GM12878 (cell line): ENCODE data around the gene TNFRSF1B. TPM values are rescaled to one million over a fixed set of nuclear protein-coding genes. Genes with fewer than 3 reads are reported as not detected.

ENCODE experiments used
- ATAC-seq: fragments of 200-7000 bp; cut with Tn5 transposase; 3 replicates; pipeline ENCODE4 v1.9.1; 2020; ENCODE audit warnings: mild to moderate bottlenecking, moderate library complexity
- BruUV-seq: library from RNA; stranded (reverse); fragments of 400-500 nt; replicated peaks from 2 replicates; lab custom pipeline; 2021; lab: Mats Ljungman, UMichigan
- CTCF ChIA-PET: fragments of 300-600 bp; sonication (Branson Sonifier 250); formaldehyde crosslinking; extraction: SDS; loops from one replicate; lab custom pipeline; 2021; ENCODE audit warnings: inconsistent platforms; lab: Yijun Ruan, JAX
- POLR2A ChIA-PET: fragments of 350-600 bp; formaldehyde crosslinking; extraction: SDS; loops from one replicate; lab custom pipeline; 2021; ENCODE audit warnings: inconsistent platforms; lab: Charles Lee
- RAD21 ChIA-PET: fragments of 300-600 bp; sonication (Branson Sonifier 250); formaldehyde crosslinking; loops from one replicate; lab custom pipeline; 2023; ENCODE audit warnings: antibody characterized with exemption; ENCODE audit not compliant: unreplicated experiment; lab: Charles Lee
- SMC1A ChIA-PET: fragments of 300-600 bp; sonication (Branson Sonifier 250); formaldehyde crosslinking; loops from one replicate; lab custom pipeline; 2023; ENCODE audit not compliant: unreplicated experiment, uncharacterized antibody; lab: Charles Lee
- DNase-seq: peaks from one replicate; pipeline ENCODE4 v3.0.0-alpha.2; 2011; ENCODE audit warnings: low read depth, low spot score
- FAIRE-seq: peaks from 3 replicates; lab custom pipeline; 2011; peaks lifted over from hg19 to GRCh38; lab: Jason Lieb, UNC
- H2AFZ ChIP-seq: 2 replicates; pipeline ENCODE4 v1.6.0; 2011; ENCODE audit warnings: low read depth, low read length, control low read depth; ENCODE audit not compliant: control insufficient read depth
- H3K27ac ChIP-seq: 2 replicates; pipeline ENCODE4 v1.5.1; 2011; ENCODE audit warnings: control low read depth; ENCODE audit not compliant: control insufficient read depth, insufficient read depth
- H3K27me3 ChIP-seq, 2 experiments: replicated peaks in 1 of 2; 2 replicates each; pipeline versions ENCODE4 v1.6.0 to v1.6.1; 2011; ENCODE audit warnings: low read length in 1 of 2; ENCODE audit not compliant: control insufficient read depth in 2 of 2, insufficient read depth in 2 of 2
- H3K36me3 ChIP-seq, 2 experiments: 2 replicates each; pipeline ENCODE4 v1.5.1; 2011; ENCODE audit warnings: low read length in 1 of 2; ENCODE audit not compliant: control insufficient read depth in 2 of 2, insufficient read depth in 2 of 2
- H3K4me1 ChIP-seq: 2 replicates; pipeline ENCODE4 v1.6.1; 2011; ENCODE audit warnings: mild to moderate bottlenecking, low read length, moderate library complexity, mixed read lengths; ENCODE audit not compliant: control insufficient read depth, insufficient read depth
- H3K4me2 ChIP-seq: 2 replicates; pipeline ENCODE4 v1.6.0; 2011; ENCODE audit warnings: control low read depth; ENCODE audit not compliant: control insufficient read depth, insufficient read depth
- H3K4me3 ChIP-seq: fragments of 200-600 bp; sonication (generic); 2 replicates; pipeline ENCODE4 v1.5.1; 2016
- H3K79me2 ChIP-seq: 2 replicates; pipeline ENCODE4 v1.6.0; 2011; ENCODE audit warnings: low read length; ENCODE audit not compliant: control insufficient read depth, insufficient read depth
- H3K9ac ChIP-seq: 2 replicates; pipeline ENCODE4 v1.8.0; 2011; ENCODE audit warnings: low read length, control low read depth, mixed read lengths; ENCODE audit not compliant: control insufficient read depth, insufficient read depth
- H3K9me3 ChIP-seq: replicated peaks from 3 replicates; pipeline ENCODE4 v1.5.1; 2011; ENCODE audit warnings: mild to moderate bottlenecking, low read length; ENCODE audit not compliant: control insufficient read depth, insufficient read depth
- H4K20me1 ChIP-seq: 2 replicates; pipeline ENCODE4 v1.6.0; 2011; ENCODE audit not compliant: control insufficient read depth, insufficient read depth
- BACH1 ChIP-seq: fragments of 450-650 bp; IDR thresholded peaks from 2 replicates; pipeline ENCODE4 v1.6.1; 2017; ENCODE audit warnings: mild to moderate bottlenecking, borderline replicate concordance
- CTCF ChIP-seq, 3 experiments: IDR thresholded peaks in 2 of 3; conservative IDR thresholded peaks in 1 of 3; 2 replicates each; pipeline ENCODE4 v1.5.1; 2011; ENCODE audit warnings: low read depth in 3 of 3, low read length in 3 of 3, mild to moderate bottlenecking in 3 of 3, control low read depth in 2 of 3, moderate library complexity in 2 of 3, inconsistent platforms in 1 of 3, mixed read lengths in 1 of 3; ENCODE audit not compliant: control insufficient read depth in 2 of 3, insufficient read depth in 1 of 3; ENCODE audit errors: extremely low read depth in 1 of 3
- E2F8 ChIP-seq: fragments of 450-650 bp; IDR thresholded peaks from 2 replicates; pipeline ENCODE4 v1.6.1; 2018; ENCODE audit warnings: mild to moderate bottlenecking, low read depth, moderate library complexity; ENCODE audit not compliant: partially characterized antibody
- EP300 ChIP-seq, 2 experiments: fragments of 150-350 bp in 1 of 2; IDR thresholded peaks; 2 replicates each; pipeline ENCODE4 v1.6.1; 2011 to 2012; ENCODE audit warnings: low read depth in 2 of 2, low read length in 2 of 2, borderline replicate concordance in 1 of 2, improper control_type of control experiment in 1 of 2, inconsistent platforms in 1 of 2; ENCODE audit not compliant: control insufficient read depth in 1 of 2
- HDAC6 ChIP-seq: fragments of 200-600 bp; sonication (generic); IDR thresholded peaks from one replicate; pipeline ENCODE4 v1.8.0; 2017; ENCODE audit warnings: antibody characterized with exemption; ENCODE audit not compliant: unreplicated experiment
- JUND ChIP-seq: IDR thresholded peaks from 2 replicates; pipeline ENCODE4 v1.6.1; 2012; ENCODE audit warnings: low read depth, mild to moderate bottlenecking, low read length, improper control_type of control experiment, moderate library complexity
- NFYB ChIP-seq: IDR thresholded peaks from 2 replicates; pipeline ENCODE4 v1.6.1; 2011; ENCODE audit warnings: low read depth, mild to moderate bottlenecking, low read length, improper control_type of control experiment, moderate library complexity; ENCODE audit not compliant: insufficient read depth
- NR2C1 ChIP-seq: fragments of 450-650 bp; IDR thresholded peaks from 2 replicates; pipeline ENCODE4 v1.6.1; 2017; ENCODE audit warnings: antibody characterized with exemption, mild to moderate bottlenecking, moderate library complexity
- PML ChIP-seq: IDR thresholded peaks from 2 replicates; pipeline ENCODE4 v1.6.1; 2012; ENCODE audit warnings: low read length, inconsistent platforms
- RB1 ChIP-seq: fragments of 450-650 bp; formaldehyde crosslinking; IDR thresholded peaks from 2 replicates; pipeline ENCODE4 v1.6.1; 2017; ENCODE audit warnings: mild to moderate bottlenecking, borderline replicate concordance
- USF2 ChIP-seq: IDR thresholded peaks from 2 replicates; pipeline ENCODE4 v1.6.1; 2011; ENCODE audit warnings: low read depth, low read length, improper control_type of control experiment, borderline replicate concordance
- YBX1 ChIP-seq: fragments of 450-650 bp; IDR thresholded peaks from 2 replicates; pipeline ENCODE4 v1.6.1; 2016; ENCODE audit warnings: antibody characterized with exemption
- ZBTB11 ChIP-seq: fragments of 450-650 bp; formaldehyde crosslinking; IDR thresholded peaks from 2 replicates; pipeline ENCODE4 v1.5.0; 2022; ENCODE audit warnings: mild to moderate bottlenecking, missing genetic modification characterization
- ZNF622 ChIP-seq: fragments of 450-650 bp; IDR thresholded peaks from 2 replicates; pipeline ENCODE4 v1.6.1; 2017; ENCODE audit warnings: mild to moderate bottlenecking, inconsistent platforms
- WGBS: methylation state at CpG from one replicate; pipeline ENCODE4 v1.1.6; 2016; ENCODE audit warnings: low lambda C conversion rate; ENCODE audit not compliant: insufficient replicate concordance, insufficient coverage; ENCODE audit errors: missing lambda C conversion rate; 5-methylcytosine and 5-hydroxymethylcytosine counted together
- in situ Hi-C: fragments of 300-500 bp; cut with MboI; formaldehyde crosslinking; loops from 9 replicates; pipeline ENCODE4 v1.14.3; 2018; ENCODE audit warnings: mixed read lengths
- intact Hi-C: fragments of 100-400 bp; cut with micrococcal nuclease; formaldehyde crosslinking; loops from one replicate; pipeline ENCODE4 v1.14.2; 2022; ENCODE audit not compliant: unreplicated experiment
- polyA plus RNA-seq, 11 experiments: library from polyadenylated mRNA; depleted of rRNA in 4 of 11; unstranded in 6 of 11; stranded (reverse) in 5 of 11; fragments of >200 nt; fragmentation: Nextera tagmentation in 4 of 11; fragmentation: Illumina TruSeq in 1 of 11; extraction: Ambion mirVana in 4 of 11; extraction: Trizol in 1 of 11; gene quantifications; 1 replicate in 1 of 11; 2 replicates in 10 of 11; pipeline versions ENCODE4 v1.2.1 to v1.2.3, GENCODE V29; 2011 to 2016; ENCODE audit warnings: inconsistent platforms in 2 of 11, missing spikeins in 2 of 11, low read depth in 1 of 11
- total RNA-seq, 4 experiments: library from RNA; depleted of rRNA in 3 of 4; stranded (reverse); fragments of >200 nt in 3 of 4; fragmentation: Illumina TruSeq in 1 of 4; extraction: Trizol in 1 of 4; gene quantifications; 2 replicates each; pipeline versions ENCODE4 v1.2.1 to v1.2.3, GENCODE V29; 2013 to 2021

The TNFRSF1B gene
- total and polyA plus RNA-seq, 10 of the 15 experiments (the other 5 are each of a cell fraction or from before 2014, with no cell fraction given): 10.1 to 87.2 (median 37.3) TPM

- H3K27ac ChIP-seq: no peak overlapping the region
- H2AFZ ChIP-seq: no peak overlapping the region
- BruUV-seq: no TSS peak
- H3K9me3 ChIP-seq: no peaks in the 10 kb centered on the region
- H3K4me1 ChIP-seq: no peaks in the 10 kb centered on the region
- no peak for FAIRE-seq
- RAD21 ChIA-PET: no interaction called here
- intact Hi-C loops: no loop called here
- CTCF ChIA-PET: interaction anchor here (0.7 to 2.7 kb wide), 5 partner anchors 10 to 414 kb away, joined by 3 to 28 read pairs (median 4); partner anchors contain the start of gene VPS13D
- TF ChIP-seq RB1: no peak
- TF ChIP-seq NFYB: no peak
- no peak for TF ChIP-seq E2F8
- no peak for TF ChIP-seq ZNF622
- no peak for TF ChIP-seq CTCF (IDR thresholded peaks at IDR 0.05 in 2 of 3, conservative IDR thresholded peaks at IDR 0.05 in 1 of 3; ENCODE audit: control insufficient read depth in 2 of 3, extremely low read depth in 1 of 3, insufficient read depth in 1 of 3, low read depth in 3 of 3, low read length in 3 of 3)
- no peak for TF ChIP-seq YBX1
- no peak for TF ChIP-seq NR2C1
- TF ChIP-seq HDAC6: no peak
- no peak for TF ChIP-seq JUND
- TF ChIP-seq USF2: no peak
- TF ChIP-seq PML: no peak
- no peak for TF ChIP-seq ZBTB11 (CRISPR knock-in tag)
- no peak for TF ChIP-seq BACH1
- no peak for TF ChIP-seq EP300 (IDR thresholded peaks at IDR 0.05; ENCODE audit: borderline replicate concordance in 1 of 2, control insufficient read depth in 1 of 2, low read depth in 2 of 2, low read length in 2 of 2)
- TF ChIP-seq, all 136 proteins: peak for 0
- Histone ChIP-seq H3K27me3 (no peaks in the 10 kb centered on the region), H3K4me2 (no peak overlapping the region), H4K20me1 (no peaks in the 10 kb centered on the region), H3K36me3 (peaks cover 4 to 17% of the 10 kb centered on the region in 2 experiments), H3K4me3 (no peak overlapping the region), H3K9ac (no peak overlapping the region), H3K79me2 (no peaks in the 10 kb centered on the region)
- DNase-seq: no peak
- WGBS: 69% methylated on average over 3 of the region's 3 CpGs
- in situ Hi-C loops: no loop called here
- ChIA-PET POLR2A (no interaction called here), SMC1A (interaction anchor here (1.1 to 3.2 kb wide), 4 partner anchors 10 to 126 kb away, joined by 3 to 17 read pairs (median 5); no protein-coding TSS in a partner anchor)
- no peak for ATAC-seq
Measured at GRCh38 chr1:12245116-12245515, 78.3 kb downstream of the TNFRSF1B start.
